ENCODE data around the gene RAB43.
A peak's percentile ranks its signal among the peaks of the same experiment; 100 is the strongest.

RAB43 gene

DNA sequence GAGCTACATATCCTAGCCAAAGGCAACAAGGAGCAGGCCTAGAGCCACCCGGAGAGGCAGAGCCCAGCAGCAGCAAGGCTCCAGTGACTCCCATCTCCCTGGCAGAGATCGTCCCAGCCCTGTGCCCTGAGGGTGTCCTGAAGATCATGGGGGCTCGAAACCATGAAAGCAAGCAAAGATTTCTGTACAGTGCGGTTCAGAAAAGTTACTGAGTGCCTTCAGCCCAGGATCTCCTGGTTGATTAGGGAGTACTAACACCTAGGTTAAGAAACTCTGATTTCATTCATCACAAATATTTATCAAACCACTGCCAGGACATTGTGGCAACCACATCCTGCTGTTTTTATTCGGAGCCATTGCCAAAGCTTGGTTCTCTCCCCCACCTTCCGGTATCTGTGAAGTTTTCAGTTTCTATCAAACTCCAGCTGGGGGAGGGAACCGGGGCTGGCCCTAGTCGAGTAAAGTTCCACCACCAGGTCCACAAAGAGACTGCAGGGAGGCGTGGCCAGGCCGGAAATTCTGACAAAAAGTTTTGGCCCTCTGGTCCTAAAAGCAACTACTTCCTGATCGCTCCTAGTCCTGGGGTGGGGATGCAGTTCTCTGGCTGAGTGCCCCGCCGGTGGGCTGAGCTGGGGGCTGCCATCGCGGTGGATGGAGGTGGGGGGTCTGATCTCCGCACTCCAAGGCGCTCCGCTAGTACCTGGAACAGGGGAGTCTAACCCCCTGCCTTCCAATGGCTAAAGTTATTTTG, 1.2 kb downstream of the RAB43 start:
- peak; percentile 83 for DNase-seq (ENCODE audit: extremely low read depth, low read depth)
- H3K4me3 ChIP-seq (replicated peaks; ENCODE audit: low read depth, low read length), result peak overlapping the region; percentile 70
- TF ChIP-seq, protein P1, sequence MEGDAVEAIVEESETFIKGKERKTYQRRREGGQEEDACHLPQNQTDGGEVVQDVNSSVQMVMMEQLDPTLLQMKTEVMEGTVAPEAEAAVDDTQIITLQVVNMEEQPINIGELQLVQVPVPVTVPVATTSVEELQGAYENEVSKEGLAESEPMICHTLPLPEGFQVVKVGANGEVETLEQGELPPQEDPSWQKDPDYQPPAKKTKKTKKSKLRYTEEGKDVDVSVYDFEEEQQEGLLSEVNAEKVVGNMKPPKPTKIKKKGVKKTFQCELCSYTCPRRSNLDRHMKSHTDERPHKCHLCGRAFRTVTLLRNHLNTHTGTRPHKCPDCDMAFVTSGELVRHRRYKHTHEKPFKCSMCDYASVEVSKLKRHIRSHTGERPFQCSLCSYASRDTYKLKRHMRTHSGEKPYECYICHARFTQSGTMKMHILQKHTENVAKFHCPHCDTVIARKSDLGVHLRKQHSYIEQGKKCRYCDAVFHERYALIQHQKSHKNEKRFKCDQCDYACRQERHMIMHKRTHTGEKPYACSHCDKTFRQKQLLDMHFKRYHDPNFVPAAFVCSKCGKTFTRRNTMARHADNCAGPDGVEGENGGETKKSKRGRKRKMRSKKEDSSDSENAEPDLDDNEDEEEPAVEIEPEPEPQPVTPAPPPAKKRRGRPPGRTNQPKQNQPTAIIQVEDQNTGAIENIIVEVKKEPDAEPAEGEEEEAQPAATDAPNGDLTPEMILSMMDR (IDR thresholded peaks at IDR 0.05; ENCODE audit: low read depth, low read length, missing control alignments), result no peak

DNA sequence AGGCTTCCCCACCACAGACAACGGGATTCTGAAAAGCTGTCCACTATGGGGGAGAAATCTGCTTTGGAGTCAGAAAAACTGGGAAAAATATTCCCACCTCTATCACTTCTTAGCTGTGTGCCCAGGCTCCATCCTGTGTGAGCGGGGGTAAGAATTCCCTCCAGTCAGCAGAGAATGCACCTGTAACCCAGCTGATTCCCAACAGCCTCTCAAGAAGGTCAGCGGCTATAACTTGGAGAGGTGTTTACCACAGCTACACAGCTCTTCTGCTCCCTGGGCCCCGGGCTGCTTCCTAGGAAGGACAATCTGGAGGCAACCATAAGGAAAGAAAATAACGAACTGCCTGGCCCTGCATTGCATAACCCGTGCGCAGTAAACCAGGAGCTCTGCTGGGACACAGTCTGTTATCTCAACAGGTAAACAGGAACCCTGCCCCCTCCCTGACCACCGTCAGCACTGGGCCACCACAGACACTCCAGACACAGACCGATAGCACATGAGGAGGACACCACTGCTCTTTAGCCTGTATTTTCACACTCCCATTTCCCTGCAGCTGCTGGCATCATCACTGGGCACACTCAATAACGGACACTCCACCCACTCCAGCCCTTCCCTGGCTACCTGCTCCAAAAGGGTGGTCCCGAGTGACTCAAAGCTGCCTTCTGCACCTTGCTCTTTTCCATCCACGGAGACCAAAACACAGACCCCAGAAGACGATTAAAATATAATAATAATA, 2.1 kb downstream of the RAB43 start:
- TF ChIP-seq, protein P1 (IDR thresholded peaks at IDR 0.05; ENCODE audit: low read depth, low read length, missing control alignments), result no peak
- H3K4me3 ChIP-seq (replicated peaks; ENCODE audit: low read depth, low read length), result peak overlapping the region; percentile 70
- DNase-seq (ENCODE audit: extremely low read depth, low read depth), result no peak

DNA sequence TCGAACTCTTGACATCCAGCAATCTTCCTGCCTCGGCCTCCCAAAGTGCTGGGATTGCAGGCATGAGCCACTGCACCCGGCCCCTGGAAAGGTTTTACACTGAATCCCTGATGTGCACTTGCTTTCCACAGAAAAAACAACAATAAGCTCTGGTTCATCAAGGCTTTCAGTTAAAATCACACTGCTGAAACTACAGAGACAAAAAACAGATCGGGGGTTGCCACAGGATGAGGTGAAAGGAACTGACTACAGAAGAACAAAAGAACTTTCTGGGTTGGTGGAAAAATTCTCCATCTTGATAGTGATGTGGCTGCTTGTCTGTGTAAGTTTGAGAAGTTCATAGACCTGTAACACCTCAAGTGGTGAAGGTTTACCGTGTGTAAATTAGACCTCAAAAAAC, 2.9 kb downstream of the RAB43 start:
- DNase-seq (ENCODE audit: extremely low read depth, low read depth), result no peak
- TF ChIP-seq, protein P1 (IDR thresholded peaks at IDR 0.05; ENCODE audit: low read depth, low read length, missing control alignments), result no peak

DNA sequence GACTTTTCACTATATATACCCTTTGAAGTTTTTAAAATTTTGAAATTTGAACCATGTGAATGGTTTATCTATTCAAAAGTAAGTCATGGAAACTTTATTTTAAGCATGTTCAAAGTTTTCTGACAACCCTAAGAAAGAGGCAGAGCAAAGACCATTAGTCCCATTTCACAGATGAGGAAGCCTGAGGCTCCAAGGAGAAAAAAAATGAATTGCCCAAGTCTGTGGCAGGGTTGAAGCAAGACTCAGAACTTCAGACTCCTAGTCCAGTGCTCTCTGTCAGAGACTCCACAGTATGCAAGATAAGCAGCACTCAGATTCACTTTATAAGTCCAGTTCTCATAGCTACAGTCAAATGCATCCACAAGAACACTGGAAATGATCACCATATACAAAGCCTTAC, 4.5 kb downstream of the RAB43 start:
- DNase-seq (ENCODE audit: extremely low read depth, low read depth), result no peak
- TF ChIP-seq, protein P1 (IDR thresholded peaks at IDR 0.05; ENCODE audit: low read depth, low read length, missing control alignments), result no peak
- H3K4me3 ChIP-seq (replicated peaks; ENCODE audit: low read depth, low read length), result no peak overlapping the region

More for the DNA sequence above, 2.9 kb downstream of the RAB43 start:
- H3K4me3 ChIP-seq (replicated peaks; ENCODE audit: low read depth, low read length), result peak overlapping the region; percentile 70; the same call in 1 of the 2 replicates

DNA sequence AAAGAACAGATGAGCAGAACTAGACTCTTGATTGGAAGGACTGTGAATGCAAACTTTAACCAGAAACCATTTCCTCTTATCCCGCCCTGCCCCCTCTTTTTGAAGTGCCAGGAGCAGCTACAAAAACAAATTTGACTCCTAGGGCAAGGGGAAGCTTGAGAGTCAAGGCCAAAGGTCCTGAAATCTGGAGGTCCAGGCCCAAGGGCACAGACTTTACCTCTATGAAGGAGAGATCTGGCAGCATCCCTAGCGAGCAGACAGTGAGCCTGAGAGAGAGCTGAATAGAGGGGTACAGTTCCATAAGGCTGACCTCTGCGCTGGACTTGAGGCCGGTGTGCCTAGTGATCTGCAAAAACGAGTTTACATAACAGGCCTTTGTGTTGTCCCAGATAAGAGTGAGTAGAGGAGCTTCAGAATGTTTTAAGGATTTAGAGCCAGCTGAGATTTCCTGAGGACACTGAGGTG, 5.1 kb downstream of the RAB43 start:
- TF ChIP-seq, protein P1 (IDR thresholded peaks at IDR 0.05; ENCODE audit: low read depth, low read length, missing control alignments), result no peak
- no peak overlapping the region for H3K4me3 ChIP-seq (replicated peaks; ENCODE audit: low read depth, low read length)
- DNase-seq (ENCODE audit: extremely low read depth, low read depth), result no peak

DNA sequence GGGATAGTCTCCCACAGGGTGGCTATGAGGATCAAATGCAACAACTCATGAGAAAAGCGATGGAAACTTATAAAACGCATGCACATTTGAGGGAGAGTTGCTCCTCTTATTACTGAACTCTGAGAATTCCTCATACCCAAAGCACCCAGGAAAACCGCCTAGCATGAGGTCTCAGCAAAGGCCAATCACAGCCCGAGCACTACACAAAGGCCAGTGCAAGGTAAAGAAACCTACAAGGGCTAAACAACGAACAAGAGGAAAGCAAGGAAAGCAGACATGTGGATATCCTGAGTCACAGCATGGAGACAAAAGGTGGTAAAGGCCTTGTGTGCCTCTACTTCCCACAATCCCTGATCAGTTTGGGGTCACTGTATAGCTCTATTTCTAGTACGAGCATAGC, 7.1 kb downstream of the RAB43 start:
- TF ChIP-seq, protein P1 (IDR thresholded peaks at IDR 0.05; ENCODE audit: low read depth, low read length, missing control alignments), result no peak
- no peak for DNase-seq (ENCODE audit: extremely low read depth, low read depth)
- H3K4me3 ChIP-seq (replicated peaks; ENCODE audit: low read depth, low read length), result no peak overlapping the region
